Stimulated activated CD4-positive, alpha-beta T cell treated with anti-CD3 and anti-CD28 coated beads, Interleukin-15, amount 100 ng/mL, for 1 hour (primary cell): ENCODE results near the gene CATSPERB.
A peak's percentile ranks its signal among the peaks of the same experiment; 100 is the strongest.
"Not testable (repeated sequence)": the region's sequence is repeated elsewhere in the genome, so short reads cannot be mapped to it uniquely, and the experiment has no call there.

Experiments used
- DNase-seq, 2 donors: peaks; one replicate each; pipeline ENCODE4 v3.0.0-alpha.2; 2020; ENCODE audit warnings: low read depth in 1 of 2, low spot score in 1 of 2

The CATSPERB gene

DNA sequence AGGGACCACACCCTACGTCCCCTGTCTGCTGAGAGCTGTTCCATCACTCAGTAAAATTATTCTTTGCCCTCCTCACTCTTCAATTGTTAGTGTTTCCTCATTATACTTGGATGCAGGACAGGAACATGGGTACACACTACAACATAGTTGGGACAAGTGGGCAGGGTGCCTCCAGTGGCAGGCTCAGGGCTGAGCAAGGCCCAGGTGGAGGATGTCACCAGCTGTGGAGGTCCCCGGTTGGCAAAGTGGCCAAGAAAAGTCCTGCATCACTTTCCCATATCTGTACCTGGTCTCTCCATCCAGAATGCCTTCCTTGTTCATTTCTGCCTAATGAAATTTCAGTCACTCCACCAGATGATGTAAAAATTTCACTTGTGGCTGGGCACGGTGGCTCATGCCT lies 149.1 kb downstream of the CATSPERB start:
- DNase-seq = no peak

DNA sequence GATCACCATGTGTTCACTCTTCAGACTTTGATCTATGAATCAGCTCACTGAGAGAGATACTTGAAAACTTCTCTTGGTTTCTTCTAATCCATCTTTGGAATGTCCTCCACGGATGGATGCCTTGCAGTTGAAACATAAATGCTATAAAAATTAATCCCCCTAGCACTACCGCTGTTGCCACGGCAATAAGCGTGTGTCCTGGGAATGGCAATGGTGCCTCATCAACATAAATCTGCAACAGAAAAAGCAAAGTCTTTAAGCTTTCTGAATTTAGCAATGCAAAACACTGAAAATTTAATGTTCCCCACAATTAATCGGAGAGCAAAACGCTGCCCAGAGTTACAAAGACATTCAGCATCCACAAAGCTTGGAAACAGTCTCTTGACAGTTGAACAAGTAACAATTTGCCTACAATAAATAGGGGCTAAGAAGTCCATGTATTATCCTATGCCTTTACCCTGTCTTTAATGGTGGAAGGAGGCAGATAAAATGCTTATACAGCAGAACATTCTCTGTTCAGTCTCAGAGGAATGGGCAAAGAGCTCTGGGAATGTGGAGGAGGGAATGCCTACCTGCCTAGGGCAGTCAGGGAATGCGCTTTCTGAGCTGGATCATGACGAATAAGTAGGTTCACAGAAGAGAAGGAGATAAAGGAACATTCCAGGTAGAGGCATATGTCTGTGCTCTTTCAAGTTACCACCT lies 150.9 kb downstream of the CATSPERB start:
- DNase-seq = no peak

DNA sequence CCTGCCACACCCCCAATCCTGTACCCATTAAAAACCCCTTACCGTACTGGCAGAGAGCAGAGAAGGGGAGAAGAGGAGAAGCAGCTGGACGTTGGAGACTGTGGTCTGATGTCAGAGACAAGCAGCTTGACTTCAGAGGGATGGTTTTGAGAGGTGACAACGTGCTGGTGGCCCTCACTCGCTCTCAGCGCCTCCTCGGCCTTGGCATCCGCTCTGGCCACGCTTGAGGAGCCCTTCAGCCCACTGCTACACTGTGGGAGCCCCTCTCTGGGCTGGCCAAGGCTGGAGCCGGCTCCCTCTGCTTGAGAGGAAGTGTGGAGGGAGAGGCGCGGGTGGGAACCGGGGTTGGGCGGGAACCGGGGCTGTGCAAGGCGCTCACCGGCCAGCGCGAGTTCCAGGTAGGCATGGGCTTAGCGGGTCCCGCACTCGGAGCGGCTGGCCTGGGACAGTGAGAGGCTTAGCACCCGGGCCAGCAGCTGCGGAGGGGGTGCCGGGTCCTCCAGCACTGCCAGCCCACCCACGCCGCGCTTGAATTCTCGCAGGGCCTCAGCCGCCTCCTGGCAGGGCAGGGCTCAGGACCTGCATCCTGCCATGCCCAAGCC lies 154.2 kb downstream of the CATSPERB start:
- no peak for DNase-seq

DNA sequence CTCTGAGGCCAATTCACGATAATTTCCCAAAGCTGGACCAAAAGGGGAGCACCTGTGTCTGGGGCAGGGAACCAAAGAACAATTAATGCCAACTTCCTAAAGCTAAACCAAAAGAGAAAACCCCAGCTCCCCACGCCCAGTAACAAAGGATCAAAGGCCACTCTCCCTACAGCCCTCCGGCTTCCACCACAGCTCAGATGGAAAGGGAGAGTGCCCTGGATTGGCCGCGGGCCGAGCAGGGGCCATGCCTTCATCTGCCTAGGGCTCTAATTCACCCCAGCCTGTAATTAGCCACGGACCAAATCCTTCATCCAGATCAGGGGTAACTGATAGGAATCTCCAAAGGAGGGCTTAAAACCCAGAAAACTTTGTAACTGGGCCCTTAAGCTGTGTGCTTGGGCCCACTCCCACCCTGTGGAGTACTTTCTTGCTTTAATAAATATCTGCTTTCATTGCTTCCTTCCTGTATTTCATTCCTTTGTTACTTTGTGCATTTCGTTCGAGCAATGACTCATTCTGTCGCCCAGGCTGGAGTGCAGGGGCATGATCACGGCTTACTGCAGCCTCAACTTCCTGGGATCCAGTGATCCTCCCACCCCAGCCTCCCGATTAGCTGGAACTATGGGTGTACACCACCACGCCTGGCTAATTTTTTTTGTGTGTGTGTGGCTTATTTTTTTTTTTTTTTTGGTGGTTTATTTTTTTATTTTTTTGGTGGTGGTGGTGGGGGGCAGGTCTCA lies 156.2 kb downstream of the CATSPERB start:
- no peak for DNase-seq

DNA sequence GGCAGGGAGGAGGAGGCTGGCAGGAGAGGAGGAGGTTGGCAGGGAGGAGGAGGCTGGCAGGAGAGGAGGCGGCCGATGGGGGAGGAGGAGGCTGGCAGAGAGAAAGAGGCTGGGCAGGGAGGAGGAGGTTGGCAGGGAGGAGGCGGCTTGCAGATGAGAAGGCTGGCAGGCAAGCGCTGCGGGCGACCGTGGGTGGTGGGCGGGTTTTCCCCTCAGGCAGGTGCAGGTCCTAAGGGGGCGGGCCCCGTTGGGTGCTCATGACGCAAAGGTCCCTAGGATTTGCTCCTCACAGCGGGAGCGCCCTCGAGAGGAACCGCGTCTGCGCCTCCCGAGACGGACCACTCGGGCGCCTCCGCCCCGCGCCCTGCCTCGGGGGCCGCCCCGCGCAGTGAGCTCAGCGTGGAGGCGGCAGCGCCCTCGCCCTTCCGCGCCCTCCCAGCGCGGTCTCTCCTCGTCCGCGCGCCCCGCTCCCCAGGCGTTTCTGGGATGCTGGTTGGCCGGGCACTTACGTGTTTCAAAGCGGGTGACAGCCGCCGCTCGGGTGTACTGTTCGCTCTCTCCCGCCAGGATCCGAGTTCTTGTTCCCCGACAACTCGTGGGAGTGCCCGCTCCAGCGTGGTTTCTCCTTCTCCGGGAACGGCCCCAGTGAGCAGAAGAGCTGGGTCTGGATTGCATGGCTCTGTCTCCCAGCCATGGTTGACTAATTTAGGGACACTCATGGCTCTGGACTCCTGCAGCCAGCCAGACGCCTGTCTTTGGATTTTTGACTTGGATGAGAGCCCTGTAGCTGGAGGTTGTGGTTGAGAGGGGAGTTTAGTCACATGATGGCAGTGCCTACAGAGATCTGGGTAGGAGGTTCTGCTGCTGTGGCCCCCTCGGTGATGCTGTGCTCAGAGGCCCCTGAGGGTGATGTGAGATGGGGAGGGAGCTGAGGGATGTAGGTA lies 157.7 kb downstream of the CATSPERB start:
- DNase-seq = peak; percentile 38 to 87

DNA sequence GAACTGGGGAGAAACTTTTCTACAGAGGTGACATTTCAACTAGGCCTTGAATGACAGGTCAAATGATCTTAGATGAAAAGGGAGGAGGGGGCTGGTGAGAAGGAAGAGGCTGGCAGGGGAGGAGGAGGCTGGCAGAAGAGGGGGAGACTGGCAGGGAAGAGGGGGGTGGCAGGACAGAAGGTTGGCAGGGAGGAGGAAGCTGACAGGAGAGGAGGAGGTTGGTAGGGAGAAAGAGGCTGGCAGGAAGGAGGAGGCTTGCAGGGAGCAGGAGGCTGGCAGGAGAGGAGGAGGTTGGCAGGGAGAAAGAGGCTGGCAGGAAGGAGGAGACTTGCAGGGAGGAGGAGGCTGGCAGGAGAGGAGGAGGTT lies 158.4 kb downstream of the CATSPERB start:
- DNase-seq = no peak

DNA sequence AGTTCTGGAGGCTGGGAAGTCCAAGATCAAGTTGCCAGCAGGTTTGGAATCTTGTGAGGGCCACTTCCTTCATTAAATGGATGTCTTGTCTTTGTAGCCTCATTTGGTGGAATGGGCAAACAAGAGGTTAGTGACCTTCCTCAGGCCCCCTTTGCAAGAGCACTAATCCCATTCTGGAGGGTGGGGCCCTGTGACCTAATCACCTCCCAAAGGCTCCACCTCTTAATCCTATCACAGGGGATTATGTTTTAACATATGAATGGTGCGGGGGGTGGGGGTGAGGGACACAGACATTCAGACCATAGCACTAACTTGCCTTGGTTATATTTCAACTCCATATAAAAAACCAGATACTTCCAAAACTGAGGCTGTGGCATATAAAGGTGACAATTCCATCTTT lies 161.9 kb downstream of the CATSPERB start:
- no peak for DNase-seq

DNA sequence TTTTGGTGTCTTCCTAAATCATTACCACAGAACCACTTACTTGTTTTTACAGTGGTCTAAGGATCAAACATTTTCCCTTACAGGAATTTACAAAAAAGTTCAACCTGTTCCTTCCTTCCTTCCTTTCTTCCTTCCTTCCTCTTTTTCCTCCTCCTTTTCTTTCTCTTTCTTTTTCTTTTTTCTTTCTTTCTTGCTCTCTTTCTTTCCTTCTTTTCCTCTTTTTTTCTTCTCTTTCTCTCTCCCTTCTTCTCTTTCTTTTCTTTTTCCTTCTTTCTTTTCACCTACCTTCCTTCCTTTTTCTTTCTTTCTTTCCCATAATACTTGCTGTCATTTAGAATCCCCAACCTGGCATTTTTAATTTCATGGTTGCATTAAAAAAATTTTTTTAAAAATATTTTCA lies 162.6 kb downstream of the CATSPERB start:
- DNase-seq = no peak

DNA sequence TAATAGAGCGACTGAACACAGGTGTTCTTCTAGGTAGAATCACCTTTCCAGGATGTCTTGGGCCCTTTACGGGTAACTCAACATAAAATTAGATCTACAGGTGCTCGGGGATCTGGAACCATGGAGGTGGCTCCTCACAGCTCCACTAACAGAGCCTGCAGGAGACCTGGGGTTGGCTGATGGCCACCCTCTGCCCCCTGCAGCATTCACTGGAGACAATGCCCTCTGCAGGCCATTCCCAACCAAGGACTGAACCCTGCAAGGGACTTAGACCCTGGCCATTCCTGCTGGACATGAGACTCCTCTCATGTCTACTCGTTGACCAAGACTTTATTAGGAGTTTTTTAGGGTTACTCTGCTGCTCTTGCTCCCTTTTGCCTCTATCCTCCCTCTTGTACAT lies 163.3 kb downstream of the CATSPERB start:
- DNase-seq = no peak

DNA sequence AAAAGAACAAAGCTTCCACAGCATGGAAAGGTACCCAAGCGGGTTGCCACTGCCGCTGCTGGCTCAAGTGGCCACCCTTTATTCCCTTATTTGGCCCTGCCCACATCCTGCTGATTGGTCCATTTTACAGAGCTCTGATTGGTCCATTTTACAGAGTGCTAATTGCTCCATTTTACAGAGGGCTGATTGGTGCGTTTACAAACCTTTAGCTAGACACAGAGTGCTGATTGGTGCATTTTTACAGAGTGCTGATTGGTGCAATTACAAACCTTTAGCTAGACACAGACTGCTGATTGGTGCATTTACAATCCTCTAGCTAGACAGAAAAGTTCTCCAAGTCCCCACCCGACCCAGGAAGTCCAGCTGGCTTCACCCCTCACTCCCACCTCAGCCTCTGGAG lies 164.1 kb downstream of the CATSPERB start:
- not testable (repeated sequence) for DNase-seq

DNA sequence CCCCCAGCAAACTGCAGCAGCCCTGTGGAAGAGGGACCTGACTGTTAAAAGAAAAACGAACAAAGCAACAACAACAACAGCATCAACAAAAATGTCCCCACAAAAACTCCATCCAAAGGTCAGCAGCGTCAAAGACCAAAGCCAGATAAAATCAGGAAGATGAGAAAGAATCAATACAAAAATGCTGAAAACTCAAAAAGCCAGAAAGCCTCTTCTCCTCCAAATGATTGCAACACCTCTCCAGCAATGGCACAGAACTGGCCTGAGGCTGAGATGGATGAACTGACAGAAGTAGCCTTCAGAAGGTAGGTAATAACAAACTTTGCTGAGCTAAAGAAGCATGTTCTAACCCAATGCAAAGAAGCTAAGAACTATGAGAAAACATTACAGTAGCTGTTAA lies 176.4 kb downstream of the CATSPERB start:
- no peak for DNase-seq

DNA sequence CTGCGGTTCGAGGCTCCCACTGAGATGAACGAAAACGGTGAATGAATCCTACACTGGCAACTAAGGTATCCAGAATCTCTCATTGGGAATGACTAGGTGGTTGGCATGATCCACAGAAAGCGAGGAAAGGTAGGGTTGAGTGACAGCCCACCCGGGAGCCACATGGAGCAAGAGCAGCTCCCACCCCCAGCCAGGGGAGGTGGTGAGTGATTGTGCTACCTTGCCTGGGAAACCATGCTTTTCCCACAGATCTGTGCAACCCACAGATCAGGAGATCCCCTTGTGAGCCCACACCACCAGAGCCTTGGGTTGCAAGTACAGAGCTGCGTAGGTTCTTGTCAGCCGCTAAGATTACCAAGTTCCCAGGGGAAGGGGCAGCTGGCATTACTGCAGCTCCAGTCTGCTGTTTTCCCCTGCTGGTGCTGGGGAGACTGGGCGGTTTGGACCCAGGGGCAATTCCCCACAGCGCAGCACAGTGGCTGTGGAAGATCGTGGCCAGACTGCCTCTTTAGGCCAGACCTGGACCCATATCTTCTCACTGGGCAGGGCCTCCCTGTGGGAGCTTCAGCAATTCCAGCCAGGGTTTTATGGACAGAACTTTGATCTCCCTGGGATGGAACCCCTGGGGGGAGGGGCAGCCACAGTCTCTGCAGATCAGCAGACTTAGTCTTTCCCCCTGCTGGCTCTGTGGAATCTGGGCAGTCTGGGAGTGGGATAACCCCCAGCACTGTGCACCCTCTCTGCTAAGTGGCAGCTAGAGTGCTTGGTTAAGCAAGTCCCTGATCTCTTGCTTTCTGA lies 177.2 kb downstream of the CATSPERB start:
- DNase-seq = no peak

DNA sequence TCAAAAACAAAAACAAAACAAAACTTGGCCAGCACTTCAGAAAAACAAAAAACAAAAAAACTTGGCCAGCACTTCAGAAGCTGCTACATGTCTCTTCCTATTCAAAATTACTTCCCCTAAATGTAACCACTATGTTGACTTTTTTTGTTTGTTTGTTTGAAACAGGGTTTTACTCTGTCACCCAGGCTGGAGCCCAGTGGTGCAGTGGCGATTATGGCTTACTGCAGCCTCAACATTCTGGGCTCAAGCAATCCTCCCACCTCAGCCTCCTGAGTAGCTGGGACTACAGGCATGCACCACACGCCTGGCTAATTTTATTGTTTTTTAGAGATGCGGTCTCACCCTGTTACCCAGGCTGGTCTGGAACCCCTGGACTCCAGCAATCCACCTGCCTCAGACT lies 183.8 kb downstream of the CATSPERB start:
- DNase-seq = no peak

DNA sequence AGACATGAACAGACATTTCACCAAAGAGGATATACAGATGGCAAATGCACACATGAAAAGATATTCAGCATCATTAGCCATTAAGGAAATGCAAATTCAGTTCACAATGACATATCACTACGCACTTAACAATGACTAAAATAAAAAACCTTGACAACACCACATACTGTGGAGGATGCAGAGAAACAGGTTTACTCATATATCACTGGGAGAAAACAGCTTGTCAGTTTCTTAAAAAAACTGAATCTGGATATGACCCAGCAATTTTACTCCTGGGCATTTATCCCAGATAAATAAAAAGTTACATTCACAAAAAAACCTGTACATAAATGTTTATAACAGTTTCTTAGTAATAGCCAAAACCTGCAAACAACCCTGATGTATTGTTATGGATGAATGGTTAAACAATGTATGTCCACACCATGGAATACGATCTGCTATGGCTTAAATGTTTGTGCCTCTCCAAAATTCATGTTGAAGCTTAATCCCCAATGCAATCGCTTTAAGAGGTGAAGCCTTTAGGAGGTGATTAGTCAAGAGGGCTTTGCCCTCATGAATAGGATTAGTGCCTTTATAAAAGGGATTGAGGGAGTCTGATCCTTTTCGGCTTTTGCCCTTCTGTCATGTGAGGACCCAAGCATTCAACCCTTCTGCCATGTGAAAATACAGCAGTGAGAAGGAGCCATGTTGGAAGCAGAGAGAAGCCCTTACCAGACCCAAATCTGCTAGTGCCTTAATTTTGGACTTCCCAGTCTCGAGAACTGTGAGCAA lies 185.8 kb downstream of the CATSPERB start:
- DNase-seq = no peak

DNA sequence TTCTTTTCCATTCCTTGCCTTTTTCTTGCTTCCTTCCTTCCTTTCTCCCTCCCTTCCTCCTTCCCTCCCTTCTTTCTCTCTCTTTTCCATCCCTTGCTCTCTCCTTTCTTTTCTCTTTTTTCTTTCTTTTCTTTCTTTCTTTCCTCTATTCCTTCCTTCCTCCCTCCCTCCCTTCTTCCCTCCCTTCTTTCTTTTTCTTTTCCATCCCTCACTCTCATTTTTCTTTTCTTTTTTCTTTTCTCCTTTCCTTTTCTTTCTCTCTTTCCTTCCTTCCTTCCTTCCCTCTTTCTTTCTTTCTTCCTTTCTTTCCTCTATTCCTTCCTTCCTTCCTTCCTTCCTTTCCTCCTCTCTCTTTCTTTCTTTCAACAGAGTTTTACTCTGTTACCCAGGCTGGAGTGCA lies 186.7 kb downstream of the CATSPERB start:
- DNase-seq = no peak

DNA sequence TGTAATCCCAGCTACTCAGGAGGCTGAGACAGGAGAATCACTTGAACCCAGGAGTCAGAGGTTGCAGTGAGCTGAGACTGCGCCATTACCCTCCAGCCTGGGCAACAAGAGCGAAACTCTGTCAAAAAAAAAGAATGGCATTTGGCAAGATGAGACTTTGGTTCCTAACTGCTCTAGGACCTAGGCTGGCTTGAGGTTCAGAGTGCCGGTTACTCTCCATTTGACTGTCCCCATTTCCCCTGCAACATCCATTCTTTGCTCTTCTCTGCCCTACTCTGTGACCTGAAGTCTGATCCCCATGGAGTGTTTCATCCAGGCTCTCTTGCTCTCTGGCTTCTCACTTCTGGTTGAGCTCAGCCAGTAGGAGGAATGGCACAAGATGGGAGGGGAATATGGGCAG lies 195.6 kb downstream of the CATSPERB start:
- no peak for DNase-seq

DNA sequence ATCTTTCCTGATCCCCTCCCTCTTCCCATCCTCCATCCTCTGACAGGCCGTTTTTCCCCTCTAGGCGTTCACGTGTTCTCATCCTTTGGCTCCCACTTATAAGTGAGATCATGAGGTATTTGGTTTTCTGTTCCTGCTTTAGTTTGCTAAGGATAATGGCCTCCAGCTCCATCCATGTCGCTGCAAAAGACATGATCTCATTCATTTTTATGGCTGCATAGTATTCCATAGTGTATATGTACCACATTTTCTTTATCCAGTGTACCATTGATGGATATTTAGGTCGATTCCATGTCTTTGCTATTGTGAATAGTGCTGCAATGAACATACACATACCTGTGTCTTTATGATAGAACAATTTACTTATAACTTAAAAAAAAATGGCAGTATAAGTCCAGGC lies 197.8 kb downstream of the CATSPERB start:
- not testable (repeated sequence) for DNase-seq

DNA sequence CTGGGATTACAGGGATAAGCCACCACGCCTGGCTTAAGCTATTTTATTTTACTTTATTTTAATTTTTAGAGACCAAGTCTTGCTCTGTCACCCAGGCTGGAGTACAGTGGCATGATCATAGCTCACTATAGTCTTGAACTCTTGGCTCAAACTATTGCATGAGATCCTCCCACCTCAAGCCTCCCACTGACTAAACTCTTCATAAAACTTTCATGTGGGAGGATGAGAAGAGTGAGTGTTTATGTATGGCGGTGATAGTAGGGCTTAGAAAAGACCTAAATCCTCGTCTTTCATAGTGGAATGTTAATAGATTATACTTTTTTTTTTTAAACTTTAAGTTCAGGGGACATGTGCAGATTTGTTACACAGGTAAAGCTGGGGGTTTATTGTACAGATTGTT lies 198.3 kb downstream of the CATSPERB start:
- no peak for DNase-seq
